OCI-LY7 (cell line): ENCODE measurements around the gene PRSS27. TPM values are rescaled to one million over a fixed set of nuclear protein-coding genes. Genes with fewer than 3 reads are reported as not detected.

Experiments used
- BruUV-seq: library from RNA; stranded (reverse); fragments of 400-500 nt; replicated peaks from 2 replicates; lab custom pipeline; 2021; lab: Mats Ljungman, UMichigan
- CTCF ChIA-PET: fragments of 300-600 bp; sonication (Branson Sonifier 250); formaldehyde crosslinking; loops from one replicate; lab custom pipeline; 2022; ENCODE audit warnings: antibody characterized with exemption; ENCODE audit not compliant: unreplicated experiment; lab: Charles Lee
- POLR2A ChIA-PET: fragments of 300-600 bp; sonication (Branson Sonifier 250); formaldehyde crosslinking; loops from one replicate; lab custom pipeline; 2022; ENCODE audit warnings: antibody characterized with exemption; lab: Charles Lee
- DNase-seq: peaks from one replicate; pipeline ENCODE4 v3.0.0-alpha.2; 2015; ENCODE audit warnings: low spot score
- H2AFZ ChIP-seq: fragments of 200-600 bp; sonication (generic), shearing (Covaris generic); 2 replicates; pipeline ENCODE4 v1.6.1; 2014; ENCODE audit warnings: mild to moderate bottlenecking, antibody characterized with exemption, low read length, moderate library complexity
- H3K27ac ChIP-seq: fragments of 200-600 bp; sonication (generic); 2 replicates; pipeline ENCODE4 v1.5.1; 2014; ENCODE audit warnings: mixed run types, low read depth, mild to moderate bottlenecking, moderate library complexity, low read length, inconsistent platforms; ENCODE audit not compliant: poor library complexity, severe bottlenecking
- H3K36me3 ChIP-seq: fragments of 200-600 bp; sonication (generic); 2 replicates; pipeline ENCODE4 v1.6.1; 2014; ENCODE audit warnings: mild to moderate bottlenecking, antibody characterized with exemption, low read length, moderate library complexity, mixed read lengths; ENCODE audit not compliant: insufficient read depth
- H3K4me1 ChIP-seq: fragments of 200-600 bp; sonication (generic); 2 replicates; pipeline ENCODE4 v1.5.1; 2014; ENCODE audit warnings: mild to moderate bottlenecking, low read length; ENCODE audit not compliant: insufficient read depth, poor library complexity, severe bottlenecking
- H3K4me2 ChIP-seq: fragments of 200-600 bp; sonication (generic); 2 replicates; pipeline ENCODE4 v1.6.1; 2014; ENCODE audit warnings: mild to moderate bottlenecking, low read length
- H3K4me3 ChIP-seq: fragments of 200-600 bp; sonication (generic); 2 replicates; pipeline ENCODE4 v1.5.1; 2014; ENCODE audit warnings: mild to moderate bottlenecking, low read depth, low read length; ENCODE audit not compliant: poor library complexity, severe bottlenecking
- H3K79me2 ChIP-seq: fragments of 200-600 bp; sonication (generic); 2 replicates; pipeline ENCODE4 v1.6.1; 2016; ENCODE audit warnings: low read depth, mild to moderate bottlenecking, low read length, moderate library complexity, mixed read lengths; ENCODE audit not compliant: insufficient read depth
- H3K9me2 ChIP-seq: fragments of 200-600 bp; sonication (generic); 2 replicates; pipeline ENCODE4 v1.6.1; 2016; ENCODE audit warnings: mild to moderate bottlenecking, low read length, mixed read lengths; ENCODE audit not compliant: insufficient read depth
- H3K9me3 ChIP-seq: fragments of 200-600 bp; sonication (generic); 2 replicates; pipeline ENCODE4 v1.6.1; 2014; ENCODE audit warnings: mild to moderate bottlenecking, mixed run types, low read length, mixed read lengths
- H4K20me1 ChIP-seq: fragments of 200-600 bp; sonication (generic); 2 replicates; pipeline ENCODE4 v1.6.1; 2014; ENCODE audit warnings: mild to moderate bottlenecking, antibody characterized with exemption, low read length, moderate library complexity, mixed read lengths; ENCODE audit not compliant: insufficient read depth
- CTCF ChIP-seq: fragments of 200-600 bp; sonication (generic); conservative IDR thresholded peaks from 2 replicates; pipeline ENCODE4 v1.5.1; 2014; ENCODE audit warnings: mild to moderate bottlenecking, antibody characterized with exemption, low read length, moderate library complexity, mixed read lengths
- EZH2phosphoT487 ChIP-seq: fragments of 200-600 bp; sonication (generic); IDR thresholded peaks from 2 replicates; pipeline ENCODE4 v1.6.1; 2018; ENCODE audit warnings: low read depth, borderline replicate concordance, mild to moderate bottlenecking, mixed run types, antibody characterized with exemption, low read length, moderate library complexity, mixed read lengths
- intact Hi-C: fragments of 100-400 bp; cut with micrococcal nuclease; formaldehyde crosslinking; loops from one replicate; pipeline ENCODE4 v1.10.0; 2022; ENCODE audit not compliant: unreplicated experiment
- total RNA-seq, 2 experiments: library from RNA; depleted of rRNA in 1 of 2; stranded (reverse); fragments of >200 nt in 1 of 2; shearing (Covaris generic) in 1 of 2; gene quantifications; 2 replicates each; pipeline ENCODE4 v1.2.3, GENCODE V29; 2014 to 2022

PRSS27 gene
- total RNA-seq, 2 experiments from 2014 or later: 2.7 to 7.7 TPM

- Histone ChIP-seq H3K4me2 (no peak overlapping the region), H3K4me1 (no peaks in the 10 kb centered on the region), H4K20me1 (peaks cover 5% of the 10 kb centered on the region), H3K27ac (no peak overlapping the region), H2AFZ (no peak overlapping the region), H3K36me3 (peaks cover 98% of the 10 kb centered on the region), H3K4me3 (no peak overlapping the region), H3K9me3 (no peaks in the 10 kb centered on the region), H3K79me2 (peaks cover 23% of the 10 kb centered on the region), H3K9me2 (no peaks in the 10 kb centered on the region)
- TF ChIP-seq CTCF: no peak
- no peak for TF ChIP-seq EZH2phosphoT487
- intact Hi-C loops: no loop called here
- no TSS peak for BruUV-seq
- no peak for DNase-seq
- ChIA-PET CTCF (no interaction called here), POLR2A (no interaction called here)
Observed at GRCh38 chr16:2768403-2769089, 48.5 kb upstream of the PRSS27 start.

DNA sequence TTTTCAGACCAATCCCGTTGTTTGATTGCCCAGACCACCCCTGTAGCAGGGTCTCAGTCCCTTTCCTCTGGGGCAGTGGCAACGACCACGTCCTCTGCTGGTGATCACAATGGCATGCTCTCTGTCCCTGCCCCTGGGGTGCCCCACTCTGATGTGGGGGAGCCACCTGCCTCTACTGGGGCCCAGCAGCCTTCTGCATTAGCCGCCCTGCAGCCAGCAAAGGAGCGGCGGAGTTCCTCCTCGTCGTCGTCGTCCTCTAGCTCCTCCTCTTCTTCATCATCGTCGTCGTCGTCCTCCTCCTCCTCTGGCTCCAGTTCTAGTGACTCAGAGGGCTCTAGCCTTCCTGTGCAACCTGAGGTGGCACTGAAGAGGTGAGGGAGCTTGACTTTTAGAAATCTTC is 47.9 kb upstream of the PRSS27 start:
- TF ChIP-seq CTCF (no peak), EZH2phosphoT487 (no peak)
- H3K36me3 ChIP-seq: peaks cover 98% of the 10 kb centered on the region
- CTCF ChIA-PET: no interaction called here
- peaks cover 29% of the 10 kb centered on the region for H3K79me2 ChIP-seq
- no peak overlapping the region for H3K4me2 ChIP-seq
- no peaks in the 10 kb centered on the region for H3K9me2 ChIP-seq
- no peak overlapping the region for H2AFZ ChIP-seq
- no TSS peak for BruUV-seq
- H3K27ac ChIP-seq: no peak overlapping the region
- no peak for DNase-seq
- H4K20me1 ChIP-seq: peaks cover 5% of the 10 kb centered on the region
- no peaks in the 10 kb centered on the region for H3K9me3 ChIP-seq
- intact Hi-C loops: no loop called here
- POLR2A ChIA-PET: no interaction called here
- no peaks in the 10 kb centered on the region for H3K4me1 ChIP-seq
- no peak overlapping the region for H3K4me3 ChIP-seq

GRCh38 chr16:2767140-2767731 is 47.2 kb upstream of the PRSS27 start:
- H3K27ac ChIP-seq: no peak overlapping the region
- H3K36me3 ChIP-seq: peaks cover 100% of the 10 kb centered on the region
- no peaks in the 10 kb centered on the region for H3K9me3 ChIP-seq
- no peak overlapping the region for H3K4me3 ChIP-seq
- no peaks in the 10 kb centered on the region for H3K4me1 ChIP-seq
- H3K79me2 ChIP-seq: peaks cover 35% of the 10 kb centered on the region
- BruUV-seq: no TSS peak
- ChIA-PET CTCF (no interaction called here), POLR2A (no interaction called here)
- H2AFZ ChIP-seq: no peak overlapping the region
- intact Hi-C loops: no loop called here
- DNase-seq: no peak
- peaks cover 5% of the 10 kb centered on the region for H4K20me1 ChIP-seq
- H3K4me2 ChIP-seq: no peak overlapping the region
- no peaks in the 10 kb centered on the region for H3K9me2 ChIP-seq
- TF ChIP-seq EZH2phosphoT487 (no peak), CTCF (no peak)
